DOHH2 (cell line): ENCODE results near the gene NBDY.

Source experiments
- CTCF ChIP-seq: fragments of 200-600 bp; sonication (generic); IDR thresholded peaks from one replicate; pipeline ENCODE4 v1.5.1; 2014; ENCODE audit warnings: antibody characterized with exemption, mild to moderate bottlenecking, low read depth, low read length; ENCODE audit not compliant: poor library complexity, severe bottlenecking
- EZH2phosphoT487 ChIP-seq: fragments of 200-600 bp; sonication (generic); IDR thresholded peaks from 2 replicates; pipeline ENCODE4 v1.6.1; 2017; ENCODE audit warnings: borderline replicate concordance, mild to moderate bottlenecking, antibody characterized with exemption, low read length, moderate library complexity, mixed read lengths

- TF ChIP-seq CTCF, result no peak
- no peak for TF ChIP-seq EZH2phosphoT487
Measured at GRCh38 chrX:56805399-56805798, 76.4 kb downstream of the NBDY start.
